Effector memory CD8-positive, alpha-beta T cell (primary cell): ENCODE results near the gene PIP5K1B.

Source experiments
- ATAC-seq: fragments of 150-1000 bp; cut with Tn5 transposase; replicated peaks from 2 replicates; pipeline ENCODE4 v1.10.0; 2021; ENCODE audit warnings: mild to moderate bottlenecking, moderate library complexity
- DNase-seq, 3 experiments: peaks; one replicate each; pipeline ENCODE4 v3.0.0; 2021
- H3K27ac Mint-ChIP-seq, 2 donors: one replicate each; pipeline ENCODE4 v1.8.0; 2022; ENCODE audit warnings: mild to moderate bottlenecking in 2 of 2, mixed read lengths in 2 of 2, moderate library complexity in 2 of 2
- H3K27me3 Mint-ChIP-seq, 2 donors: one replicate each; pipeline ENCODE4 v1.8.0; 2022; ENCODE audit warnings: mixed read lengths in 2 of 2
- H3K36me3 Mint-ChIP-seq: one replicate; pipeline ENCODE4 v1.8.0; 2022; ENCODE audit warnings: mild to moderate bottlenecking, moderate library complexity, mixed read lengths; ENCODE audit not compliant: insufficient read depth
- H3K4me1 Mint-ChIP-seq, 2 donors: one replicate each; pipeline ENCODE4 v1.8.0; 2022; ENCODE audit warnings: low read depth in 2 of 2, mixed read lengths in 2 of 2
- H3K4me3 Mint-ChIP-seq, 2 donors: one replicate each; pipeline ENCODE4 v1.8.0; 2022; ENCODE audit warnings: mild to moderate bottlenecking in 2 of 2, mixed read lengths in 2 of 2, moderate library complexity in 2 of 2
- H3K9me3 Mint-ChIP-seq, 2 donors: one replicate each; pipeline ENCODE4 v1.8.0; 2022; ENCODE audit warnings: mixed read lengths in 2 of 2

The PIP5K1B gene

GRCh38 chr9:69019808-69020207, 314.8 kb downstream of the PIP5K1B start:
- DNase-seq (peak in 2 of 3 experiments; percentile 7 to 39), ATAC-seq (peak; percentile 95)
- Mint-ChIP-seq H3K4me3 (peak overlapping the region; percentile 23 to 36), H3K27me3 (peaks cover 0 to 6% of the 10 kb centered on the region in 2 donors), H3K9me3 (no peaks in the 10 kb centered on the region), H3K36me3 (no peaks in the 10 kb centered on the region), H3K27ac (peak overlapping the region; percentile 61 to 71), H3K4me1 (peaks cover 9 to 13% of the 10 kb centered on the region in 2 donors)

DNA sequence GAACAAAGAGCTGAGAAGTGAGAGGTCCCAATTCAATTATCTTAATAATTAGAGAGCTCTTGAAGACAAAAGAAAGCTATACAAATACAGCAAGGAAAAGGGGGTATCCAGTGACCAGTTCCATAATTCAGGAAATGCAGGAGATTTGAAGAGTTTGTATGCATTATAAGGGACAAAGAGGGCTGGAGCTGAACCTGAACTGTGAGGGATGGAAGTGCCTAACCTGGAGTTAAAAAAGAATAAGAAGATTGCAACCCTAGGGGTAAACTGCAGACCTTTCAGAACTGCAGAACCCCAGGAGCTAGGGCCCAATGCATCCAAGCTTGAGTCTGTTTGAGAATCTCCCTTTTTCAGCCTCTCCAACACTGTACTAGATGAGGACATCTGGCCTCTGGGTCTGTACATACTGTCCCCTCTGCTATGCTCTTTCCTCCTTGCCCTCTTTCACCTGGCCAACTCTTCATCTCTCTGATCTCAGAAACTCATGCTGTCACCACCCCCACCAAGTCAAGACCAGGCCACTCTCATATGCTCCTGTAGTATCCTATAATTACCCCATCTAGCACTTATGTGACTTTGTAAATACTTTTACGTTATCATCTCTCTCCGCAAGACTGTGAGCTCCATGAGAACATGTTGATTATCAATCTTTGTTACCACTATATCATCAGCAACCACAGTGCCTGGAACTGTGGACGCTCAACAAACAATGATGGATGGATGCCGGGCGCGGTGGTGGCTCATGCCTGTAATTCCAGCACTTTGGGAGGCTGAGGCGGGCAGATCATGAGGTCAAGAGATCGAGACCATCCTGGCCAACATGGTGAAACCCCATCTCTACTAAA, 315.5 kb downstream of the PIP5K1B start:
- Mint-ChIP-seq H3K27me3 (peaks cover 0 to 6% of the 10 kb centered on the region in 2 donors), H3K36me3 (no peaks in the 10 kb centered on the region), H3K9me3 (no peaks in the 10 kb centered on the region), H3K27ac (peak overlapping the region; percentile 61 to 71), H3K4me1 (peaks cover 9 to 13% of the 10 kb centered on the region in 2 donors), H3K4me3 (peak overlapping the region; percentile 23 to 36)
- ATAC-seq (no peak), DNase-seq (no peak)

GRCh38 chr9:69023650-69024049, 318.6 kb downstream of the PIP5K1B start:
- ATAC-seq = no peak
- peaks cover 13 to 23% of the 10 kb centered on the region in 2 donors for H3K4me1 Mint-ChIP-seq

DNA sequence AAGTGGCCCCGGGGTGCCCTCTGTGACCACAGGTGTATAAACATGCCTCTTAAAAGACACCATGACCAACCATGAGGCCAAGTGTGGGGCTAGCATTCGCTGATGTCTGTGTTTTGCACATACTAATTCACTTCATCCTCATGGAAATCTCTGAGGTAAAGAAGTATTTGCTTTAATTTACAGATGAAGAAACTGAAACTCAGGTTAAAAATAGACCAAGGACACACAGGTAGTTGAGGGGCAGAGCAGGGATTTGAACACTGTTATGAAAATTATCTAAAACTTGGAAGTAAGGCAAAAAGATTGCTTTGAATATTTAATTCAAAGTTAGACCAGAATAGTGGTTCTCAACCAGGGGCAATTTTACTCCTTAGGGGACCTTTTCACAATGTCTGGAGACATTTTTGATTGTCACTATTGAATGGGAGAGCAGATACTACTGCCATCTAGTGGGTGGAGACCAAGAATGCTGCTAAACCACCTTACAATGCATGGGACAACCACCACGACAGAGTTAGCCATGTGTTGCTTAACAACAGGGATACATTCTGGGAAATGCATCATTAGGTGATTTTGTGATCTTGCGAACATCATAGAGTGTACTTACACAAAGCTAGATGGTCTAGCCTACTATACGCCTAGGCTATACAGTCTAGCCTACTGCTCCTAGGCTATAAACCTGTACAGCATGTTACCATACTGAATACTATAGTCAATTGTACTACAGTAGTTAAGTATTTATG, 322.5 kb downstream of the PIP5K1B start:
- Mint-ChIP-seq H3K27me3 (no peaks in the 10 kb centered on the region), H3K27ac (no peak overlapping the region), H3K9me3 (no peaks in the 10 kb centered on the region), H3K36me3 (peaks cover 3% of the 10 kb centered on the region), H3K4me1 (peaks cover 18% of the 10 kb centered on the region in 2 donors), H3K4me3 (no peak overlapping the region)
- ATAC-seq (peak; percentile 67), DNase-seq (peak; percentile 28 to 45 (median 33))

More at GRCh38 chr9:69023650-69024049, 318.6 kb downstream of the PIP5K1B start:
- Mint-ChIP-seq H3K4me3 (no peak overlapping the region), H3K27ac (no peak overlapping the region), H3K9me3 (no peaks in the 10 kb centered on the region), H3K27me3 (peaks cover 0 to 6% of the 10 kb centered on the region in 2 donors), H3K36me3 (no peaks in the 10 kb centered on the region)
- no peak for DNase-seq

DNA sequence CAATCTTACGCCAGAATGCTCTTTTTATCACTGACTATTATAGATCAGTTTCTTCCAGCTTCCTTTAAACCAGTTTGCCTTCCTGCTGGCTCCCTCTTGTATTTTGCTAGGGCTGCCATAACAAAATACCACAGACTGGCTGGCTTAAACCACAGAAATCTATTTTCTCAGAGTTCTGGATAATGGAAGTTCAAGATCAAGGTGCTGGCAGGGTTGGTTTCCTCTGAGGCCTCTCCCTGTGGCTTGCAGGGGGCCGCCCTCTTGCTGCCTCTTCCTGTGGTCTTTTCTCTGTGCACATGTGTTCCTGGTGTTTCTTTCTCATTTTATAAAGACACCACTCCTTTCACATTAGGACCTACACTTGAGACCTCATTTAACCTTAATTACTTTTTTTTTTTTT, 323.7 kb downstream of the PIP5K1B start:
- peaks cover 18% of the 10 kb centered on the region in 2 donors for H3K4me1 Mint-ChIP-seq

GRCh38 chr9:69029535-69029934, 324.5 kb downstream of the PIP5K1B start:
- no peak for ATAC-seq
- Mint-ChIP-seq H3K27ac (no peak overlapping the region), H3K27me3 (no peaks in the 10 kb centered on the region), H3K4me3 (peak overlapping the region in 1 of 2 donors; percentile 12), H3K9me3 (no peaks in the 10 kb centered on the region), H3K36me3 (peaks cover 3% of the 10 kb centered on the region), H3K4me1 (peaks cover 18% of the 10 kb centered on the region in 2 donors)
- DNase-seq = no peak

More for the DNA sequence above, 323.7 kb downstream of the PIP5K1B start:
- ATAC-seq = peak; percentile 85
- H3K9me3 Mint-ChIP-seq = no peaks in the 10 kb centered on the region
- peak overlapping the region in 1 of 2 donors; percentile 40 for H3K4me3 Mint-ChIP-seq
- H3K27ac Mint-ChIP-seq = no peak overlapping the region
- DNase-seq = peak in 1 of 3 experiments; percentile 6
- no peaks in the 10 kb centered on the region for H3K27me3 Mint-ChIP-seq
- H3K36me3 Mint-ChIP-seq = peaks cover 3% of the 10 kb centered on the region

- Mint-ChIP-seq H3K4me1 (peaks cover 19 to 23% of the 10 kb centered on the region in 2 donors), H3K27ac (peak overlapping the region in 1 of 2 donors; percentile 46), H3K27me3 (no peaks in the 10 kb centered on the region), H3K4me3 (no peak overlapping the region), H3K9me3 (no peaks in the 10 kb centered on the region), H3K36me3 (peaks cover 9% of the 10 kb centered on the region)
- no peak for DNase-seq
- ATAC-seq = no peak
Observed at GRCh38 chr9:69030851-69031645, 326.0 kb downstream of the PIP5K1B start.

DNA sequence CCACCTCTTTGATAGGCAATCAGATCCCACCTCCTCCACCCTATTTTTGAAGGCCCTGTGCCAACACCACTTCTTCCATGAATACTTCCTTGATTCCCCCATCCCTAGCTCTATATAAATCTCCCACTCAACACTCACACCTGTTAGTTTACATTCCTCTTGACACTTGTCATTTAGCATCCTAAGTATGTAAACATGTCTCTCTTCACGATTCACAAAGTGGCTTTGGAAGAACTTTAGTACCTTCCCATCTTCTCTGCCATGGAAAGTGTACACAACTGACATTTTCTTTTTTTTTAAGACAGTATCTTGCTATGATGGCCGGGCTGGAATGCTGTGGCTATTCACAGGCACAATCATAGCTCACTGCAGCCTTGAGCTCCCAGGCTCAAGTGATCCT, 329.0 kb downstream of the PIP5K1B start:
- DNase-seq = no peak
- H3K4me1 Mint-ChIP-seq = peaks cover 16 to 23% of the 10 kb centered on the region in 2 donors
- peak overlapping the region in 1 of 2 donors; percentile 94 for H3K4me3 Mint-ChIP-seq
- peaks cover 7% of the 10 kb centered on the region for H3K36me3 Mint-ChIP-seq
- no peaks in the 10 kb centered on the region for H3K9me3 Mint-ChIP-seq
- ATAC-seq = no peak
- no peak overlapping the region for H3K27ac Mint-ChIP-seq
- H3K27me3 Mint-ChIP-seq = no peaks in the 10 kb centered on the region

- Mint-ChIP-seq H3K27ac (peak within 1 kb of the TSS; percentile 80 to 88), H3K27me3 (no peaks in the 10 kb centered on the region), H3K9me3 (no peaks in the 10 kb centered on the region), H3K4me1 (peaks cover 10 to 12% of the 10 kb centered on the region in 2 donors), H3K4me3 (peak within 1 kb of the TSS; percentile 94 to 99), H3K36me3 (peaks cover 7% of the 10 kb centered on the region)
- DNase-seq (peak; percentile 73 to 77 (median 77)), ATAC-seq (peak; percentile 89)
Observed at GRCh38 chr9:69035438-69036308, 330.6 kb downstream of the PIP5K1B start, which contains the start of gene FXN. Gene FXN (plus strand): TSS chr9:69035752. CDS start chr9:69035783, 31 bp downstream.

DNA sequence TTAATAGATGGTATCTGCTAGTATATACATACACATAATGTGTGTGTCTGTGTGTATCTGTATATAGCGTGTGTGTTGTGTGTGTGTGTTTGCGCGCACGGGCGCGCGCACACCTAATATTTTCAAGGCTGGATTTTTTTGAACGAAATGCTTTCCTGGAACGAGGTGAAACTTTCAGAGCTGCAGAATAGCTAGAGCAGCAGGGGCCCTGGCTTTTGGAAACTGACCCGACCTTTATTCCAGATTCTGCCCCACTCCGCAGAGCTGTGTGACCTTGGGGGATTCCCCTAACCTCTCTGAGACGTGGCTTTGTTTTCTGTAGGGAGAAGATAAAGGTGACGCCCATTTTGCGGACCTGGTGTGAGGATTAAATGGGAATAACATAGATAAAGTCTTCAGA, 331.3 kb downstream of the PIP5K1B start:
- DNase-seq = no peak
- peaks cover 7% of the 10 kb centered on the region for H3K36me3 Mint-ChIP-seq
- H3K27ac Mint-ChIP-seq = peak overlapping the region; percentile 80 to 88
- peak overlapping the region; percentile 94 to 99 for H3K4me3 Mint-ChIP-seq
- H3K9me3 Mint-ChIP-seq = no peaks in the 10 kb centered on the region
- no peaks in the 10 kb centered on the region for H3K27me3 Mint-ChIP-seq
- peak; percentile 26 for ATAC-seq
- peaks cover 10 to 15% of the 10 kb centered on the region in 2 donors for H3K4me1 Mint-ChIP-seq

GRCh38 chr9:69036799-69037198, 331.8 kb downstream of the PIP5K1B start:
- H3K4me1 Mint-ChIP-seq = peaks cover 10 to 15% of the 10 kb centered on the region in 2 donors

GRCh38 chr9:69040646-69041045, 335.6 kb downstream of the PIP5K1B start:
- DNase-seq (no peak), ATAC-seq (no peak)
- Mint-ChIP-seq H3K9me3 (no peaks in the 10 kb centered on the region), H3K4me3 (no peak overlapping the region), H3K27me3 (no peaks in the 10 kb centered on the region), H3K36me3 (peaks cover 6% of the 10 kb centered on the region), H3K27ac (no peak overlapping the region), H3K4me1 (peaks cover 21 to 35% of the 10 kb centered on the region in 2 donors)

More at GRCh38 chr9:69036799-69037198, 331.8 kb downstream of the PIP5K1B start:
- Mint-ChIP-seq H3K9me3 (no peaks in the 10 kb centered on the region), H3K27me3 (no peaks in the 10 kb centered on the region), H3K27ac (peak overlapping the region; percentile 80 to 88), H3K4me3 (peak overlapping the region; percentile 94 to 99), H3K36me3 (peaks cover 7% of the 10 kb centered on the region)
- ATAC-seq = no peak
- DNase-seq = no peak
